Ishikawa (cell line): Measurements from ENCODE around the gene SLCO4A1.

Experiments
- CEBPB ChIP-seq: IDR thresholded peaks from 2 replicates; pipeline ENCODE4 v1.6.1; 2012
- CREB1 ChIP-seq: IDR thresholded peaks from 2 replicates; pipeline ENCODE4 v1.6.1; 2012; ENCODE audit warnings: low read depth
- EGR1 ChIP-seq: IDR thresholded peaks from 2 replicates; pipeline ENCODE4 v1.6.1; 2012
- EP300 ChIP-seq: IDR thresholded peaks from 2 replicates; pipeline ENCODE4 v1.6.1; 2012; ENCODE audit warnings: borderline replicate concordance
- FOXM1 ChIP-seq: IDR thresholded peaks from 2 replicates; pipeline ENCODE4 v1.6.1; 2012; ENCODE audit warnings: low read depth, borderline replicate concordance
- MAX ChIP-seq: IDR thresholded peaks from 2 replicates; pipeline ENCODE4 v1.6.1; 2012
- NFIC ChIP-seq: IDR thresholded peaks from 2 replicates; pipeline ENCODE4 v1.6.1; 2012
- RAD21 ChIP-seq: IDR thresholded peaks from 2 replicates; pipeline ENCODE4 v1.6.1; 2012; ENCODE audit warnings: low read depth
- REST ChIP-seq: IDR thresholded peaks from 2 replicates; pipeline ENCODE4 v1.6.1; 2012; ENCODE audit warnings: low read depth, mild to moderate bottlenecking
- TAF1 ChIP-seq: IDR thresholded peaks from 2 replicates; pipeline ENCODE4 v1.6.1; 2012; ENCODE audit warnings: low read depth, mild to moderate bottlenecking
- TCF12 ChIP-seq: IDR thresholded peaks from 2 replicates; pipeline ENCODE4 v1.6.1; 2012; ENCODE audit warnings: low read depth
- TEAD4 ChIP-seq: IDR thresholded peaks from 2 replicates; pipeline ENCODE4 v1.6.1; 2012
- USF1 ChIP-seq: IDR thresholded peaks from 2 replicates; pipeline ENCODE4 v1.6.1; 2012
- YY1 ChIP-seq: IDR thresholded peaks from 2 replicates; pipeline ENCODE4 v1.6.1; 2012; ENCODE audit warnings: low read depth
- ZBTB7A ChIP-seq: IDR thresholded peaks from 2 replicates; pipeline ENCODE4 v1.6.1; 2012; ENCODE audit warnings: low read depth

SLCO4A1 gene

GRCh38 chr20:62595491-62595890 is 46.8 kb upstream of the SLCO4A1 start:
- TF ChIP-seq USF1, result peak; percentile 85
- no peak for TF ChIP-seq TEAD4
- TF ChIP-seq MAX, result peak; percentile 57

- TF ChIP-seq MAX (no peak), NFIC (no peak), YY1 (no peak), EGR1 (no peak), REST (no peak), ZBTB7A (no peak), TEAD4 (no peak), CREB1 (no peak), EP300 (no peak), RAD21 (no peak), USF1 (no peak), TCF12 (no peak), CEBPB (no peak), FOXM1 (no peak), TAF1 (no peak)
These were observed 45.8 kb upstream of the SLCO4A1 start for GRCh38 chr20:62596486-62596885.

DNA sequence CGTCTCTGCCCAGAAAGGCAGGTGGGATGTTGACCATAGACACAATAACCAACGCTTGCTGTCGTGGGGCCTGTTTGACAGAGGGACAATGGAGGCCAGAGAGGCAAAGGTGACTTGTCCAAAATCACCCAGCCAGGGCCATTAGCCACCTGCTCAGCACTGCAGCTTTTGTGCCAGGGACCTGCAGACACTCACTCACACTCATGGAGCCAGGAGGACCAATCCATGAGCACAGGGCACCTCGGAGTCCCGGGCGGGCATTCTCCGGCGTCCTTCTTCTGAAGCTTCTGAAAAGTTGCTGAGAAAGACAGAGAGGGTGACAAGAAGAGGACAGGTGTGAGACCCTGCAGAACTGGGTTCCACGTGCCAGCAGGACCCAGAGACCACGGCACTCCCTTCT is 45.4 kb upstream of the SLCO4A1 start:
- TF ChIP-seq YY1, result no peak
- TF ChIP-seq ZBTB7A, result no peak
- no peak for TF ChIP-seq EP300
- TF ChIP-seq FOXM1, result no peak
- no peak for TF ChIP-seq EGR1
- no peak for TF ChIP-seq RAD21
- TF ChIP-seq CEBPB, result no peak
- TF ChIP-seq NFIC, result no peak
- TF ChIP-seq USF1, result no peak
- no peak for TF ChIP-seq TEAD4
- TF ChIP-seq TAF1, result no peak
- no peak for TF ChIP-seq MAX
- no peak for TF ChIP-seq TCF12
- no peak for TF ChIP-seq REST
- TF ChIP-seq CREB1, result no peak

- no peak for TF ChIP-seq EGR1
- TF ChIP-seq REST, result no peak
- TF ChIP-seq FOXM1, result no peak
- TF ChIP-seq TAF1, result no peak
- TF ChIP-seq RAD21, result no peak
- TF ChIP-seq TCF12, result no peak
- TF ChIP-seq USF1, result no peak
- no peak for TF ChIP-seq TEAD4
- no peak for TF ChIP-seq EP300
- TF ChIP-seq ZBTB7A, result no peak
- no peak for TF ChIP-seq MAX
- TF ChIP-seq YY1, result no peak
- TF ChIP-seq CEBPB, result no peak
These were observed 44.7 kb upstream of the SLCO4A1 start for GRCh38 chr20:62597416-62598115.
